ENCODE results near the gene CD1D.

GRCh38 chr1:158200527-158200926 lies 19.8 kb downstream of the CD1D start:
- TF ChIP-seq CTCF (conservative IDR thresholded peaks at IDR 0.05) (no peak), ZFX (IDR thresholded peaks at IDR 0.05) (no peak)

Measured in C4-2B (cell line).